GM12878 (cell line): ENCODE results near the gene TCF20. TPM values are rescaled to one million over a fixed set of nuclear protein-coding genes. Genes with fewer than 3 reads are reported as not detected.

Source experiments
- ATAC-seq: fragments of 200-7000 bp; cut with Tn5 transposase; 3 replicates; pipeline ENCODE4 v1.9.1; 2020; ENCODE audit warnings: mild to moderate bottlenecking, moderate library complexity
- BruUV-seq: library from RNA; stranded (reverse); fragments of 400-500 nt; replicated peaks from 2 replicates; lab custom pipeline; 2021; lab: Mats Ljungman, UMichigan
- CTCF ChIA-PET: fragments of 300-600 bp; sonication (Branson Sonifier 250); formaldehyde crosslinking; extraction: SDS; loops from one replicate; lab custom pipeline; 2021; ENCODE audit warnings: inconsistent platforms; lab: Yijun Ruan, JAX
- POLR2A ChIA-PET: fragments of 350-600 bp; formaldehyde crosslinking; extraction: SDS; loops from one replicate; lab custom pipeline; 2021; ENCODE audit warnings: inconsistent platforms; lab: Charles Lee
- RAD21 ChIA-PET: fragments of 300-600 bp; sonication (Branson Sonifier 250); formaldehyde crosslinking; loops from one replicate; lab custom pipeline; 2023; ENCODE audit warnings: antibody characterized with exemption; ENCODE audit not compliant: unreplicated experiment; lab: Charles Lee
- SMC1A ChIA-PET: fragments of 300-600 bp; sonication (Branson Sonifier 250); formaldehyde crosslinking; loops from one replicate; lab custom pipeline; 2023; ENCODE audit not compliant: unreplicated experiment, uncharacterized antibody; lab: Charles Lee
- DNase-seq: peaks from one replicate; pipeline ENCODE4 v3.0.0-alpha.2; 2011; ENCODE audit warnings: low read depth, low spot score
- FAIRE-seq: peaks from 3 replicates; lab custom pipeline; 2011; peaks lifted over from hg19 to GRCh38; lab: Jason Lieb, UNC
- H2AFZ ChIP-seq: 2 replicates; pipeline ENCODE4 v1.6.0; 2011; ENCODE audit warnings: low read depth, low read length, control low read depth; ENCODE audit not compliant: control insufficient read depth
- H3K27ac ChIP-seq: 2 replicates; pipeline ENCODE4 v1.5.1; 2011; ENCODE audit warnings: control low read depth; ENCODE audit not compliant: control insufficient read depth, insufficient read depth
- H3K27me3 ChIP-seq, 2 experiments: replicated peaks in 1 of 2; 2 replicates each; pipeline versions ENCODE4 v1.6.0 to v1.6.1; 2011; ENCODE audit warnings: low read length in 1 of 2; ENCODE audit not compliant: control insufficient read depth in 2 of 2, insufficient read depth in 2 of 2
- H3K36me3 ChIP-seq, 2 experiments: 2 replicates each; pipeline ENCODE4 v1.5.1; 2011; ENCODE audit warnings: low read length in 1 of 2; ENCODE audit not compliant: control insufficient read depth in 2 of 2, insufficient read depth in 2 of 2
- H3K4me1 ChIP-seq: 2 replicates; pipeline ENCODE4 v1.6.1; 2011; ENCODE audit warnings: mild to moderate bottlenecking, low read length, moderate library complexity, mixed read lengths; ENCODE audit not compliant: control insufficient read depth, insufficient read depth
- H3K4me2 ChIP-seq: 2 replicates; pipeline ENCODE4 v1.6.0; 2011; ENCODE audit warnings: control low read depth; ENCODE audit not compliant: control insufficient read depth, insufficient read depth
- H3K4me3 ChIP-seq: fragments of 200-600 bp; sonication (generic); 2 replicates; pipeline ENCODE4 v1.5.1; 2016
- H3K79me2 ChIP-seq: 2 replicates; pipeline ENCODE4 v1.6.0; 2011; ENCODE audit warnings: low read length; ENCODE audit not compliant: control insufficient read depth, insufficient read depth
- H3K9ac ChIP-seq: 2 replicates; pipeline ENCODE4 v1.8.0; 2011; ENCODE audit warnings: low read length, control low read depth, mixed read lengths; ENCODE audit not compliant: control insufficient read depth, insufficient read depth
- H3K9me3 ChIP-seq: replicated peaks from 3 replicates; pipeline ENCODE4 v1.5.1; 2011; ENCODE audit warnings: mild to moderate bottlenecking, low read length; ENCODE audit not compliant: control insufficient read depth, insufficient read depth
- H4K20me1 ChIP-seq: 2 replicates; pipeline ENCODE4 v1.6.0; 2011; ENCODE audit not compliant: control insufficient read depth, insufficient read depth
- BCL11A ChIP-seq: IDR thresholded peaks from 2 replicates; pipeline ENCODE4 v1.6.1; 2011; ENCODE audit warnings: low read depth, low read length
- CBX5 ChIP-seq: sonication (generic); IDR thresholded peaks from 2 replicates; pipeline ENCODE4 v1.6.1; 2016; ENCODE audit warnings: low read depth, moderate library complexity, mild to moderate bottlenecking, inconsistent platforms
- CREM ChIP-seq: IDR thresholded peaks from 2 replicates; pipeline ENCODE4 v1.6.1; 2014; ENCODE audit warnings: antibody characterized with exemption, low read depth
- GATAD2B ChIP-seq: fragments of 450-650 bp; conservative IDR thresholded peaks from 2 replicates; pipeline ENCODE4 v1.6.1; 2017; ENCODE audit warnings: low read depth, mild to moderate bottlenecking, moderate library complexity
- MTA2 ChIP-seq: fragments of 450-650 bp; IDR thresholded peaks from 2 replicates; pipeline ENCODE4 v1.6.1; 2016; ENCODE audit warnings: low read depth, mild to moderate bottlenecking, moderate library complexity
- NBN ChIP-seq: fragments of 450-650 bp; IDR thresholded peaks from 2 replicates; pipeline ENCODE4 v1.6.1; 2016
- RCOR1 ChIP-seq: conservative IDR thresholded peaks from 2 replicates; pipeline ENCODE4 v1.6.1; 2012; ENCODE audit warnings: low read depth, low read length, improper control_type of control experiment
- SIN3A ChIP-seq: IDR thresholded peaks from 2 replicates; pipeline ENCODE4 v1.6.1; 2012; ENCODE audit warnings: low read depth, low read length, improper control_type of control experiment
- STAT1 ChIP-seq: fragments of 450-650 bp; conservative IDR thresholded peaks from 2 replicates; pipeline ENCODE4 v1.6.1; 2014; ENCODE audit warnings: antibody characterized with exemption, mild to moderate bottlenecking
- WGBS: methylation state at CpG from one replicate; pipeline ENCODE4 v1.1.6; 2016; ENCODE audit warnings: low lambda C conversion rate; ENCODE audit not compliant: insufficient replicate concordance, insufficient coverage; ENCODE audit errors: missing lambda C conversion rate; 5-methylcytosine and 5-hydroxymethylcytosine counted together
- in situ Hi-C: fragments of 300-500 bp; cut with MboI; formaldehyde crosslinking; loops from 9 replicates; pipeline ENCODE4 v1.14.3; 2018; ENCODE audit warnings: mixed read lengths
- intact Hi-C: fragments of 100-400 bp; cut with micrococcal nuclease; formaldehyde crosslinking; loops from one replicate; pipeline ENCODE4 v1.14.2; 2022; ENCODE audit not compliant: unreplicated experiment
- polyA plus RNA-seq, 11 experiments: library from polyadenylated mRNA; depleted of rRNA in 4 of 11; unstranded in 6 of 11; stranded (reverse) in 5 of 11; fragments of >200 nt; fragmentation: Nextera tagmentation in 4 of 11; fragmentation: Illumina TruSeq in 1 of 11; extraction: Ambion mirVana in 4 of 11; extraction: Trizol in 1 of 11; gene quantifications; 1 replicate in 1 of 11; 2 replicates in 10 of 11; pipeline versions ENCODE4 v1.2.1 to v1.2.3, GENCODE V29; 2011 to 2016; ENCODE audit warnings: inconsistent platforms in 2 of 11, missing spikeins in 2 of 11, low read depth in 1 of 11
- total RNA-seq, 4 experiments: library from RNA; depleted of rRNA in 3 of 4; stranded (reverse); fragments of >200 nt in 3 of 4; fragmentation: Illumina TruSeq in 1 of 4; extraction: Trizol in 1 of 4; gene quantifications; 2 replicates each; pipeline versions ENCODE4 v1.2.1 to v1.2.3, GENCODE V29; 2013 to 2021
- TF ChIP-seq, protein P1 (sequence below): IDR thresholded peaks from 2 replicates; pipeline ENCODE4 v1.6.1; 2012; ENCODE audit warnings: low read length, inconsistent platforms
- TF ChIP-seq, protein P2 (sequence below): fragments of 450-650 bp; IDR thresholded peaks from 2 replicates; pipeline ENCODE4 v1.6.1; 2017; ENCODE audit warnings: mild to moderate bottlenecking, low read depth, inconsistent platforms; ENCODE audit not compliant: poor library complexity, severe bottlenecking

TCF20 gene
- total and polyA plus RNA-seq, 10 of the 15 experiments (the other 5 are each of a cell fraction or from before 2014, with no cell fraction given) = 0.64 to 52.9 (median 22.6) TPM

DNA sequence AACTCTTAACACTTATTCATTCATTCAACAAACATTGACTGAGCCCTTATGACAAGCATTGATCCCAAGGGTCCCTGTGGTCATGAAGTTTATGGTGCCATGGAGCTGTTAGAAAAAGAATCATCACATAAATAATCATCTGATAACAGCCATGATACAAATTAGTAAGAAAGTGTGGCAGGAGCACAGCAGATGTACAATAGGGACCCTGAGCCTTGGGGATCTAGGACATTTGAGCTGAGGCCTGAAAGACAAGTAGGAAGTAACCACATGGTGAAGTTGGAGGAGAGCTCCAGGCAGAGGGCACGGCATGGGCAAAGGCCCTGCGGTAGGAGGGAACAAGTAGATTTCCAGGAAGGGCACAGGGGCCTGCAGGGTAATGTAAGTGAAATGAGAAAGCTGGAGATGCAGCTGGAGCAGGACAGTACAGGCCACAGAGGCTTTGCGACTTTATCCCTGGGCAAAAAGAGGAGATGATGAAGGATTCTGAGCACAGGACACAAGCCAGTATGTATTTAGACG lies 6.8 kb upstream of the TCF20 start:
- Histone ChIP-seq H2AFZ (no peak overlapping the region), H3K9ac (no peak overlapping the region), H3K36me3 (no peaks in the 10 kb centered on the region), H3K4me3 (no peak overlapping the region), H3K27ac (no peak overlapping the region), H4K20me1 (no peaks in the 10 kb centered on the region)
- in situ Hi-C loops = no loop called here
- TF ChIP-seq NBN = no peak
- TF ChIP-seq, all 136 proteins: peak for 0
- no peaks in the 10 kb centered on the region for H3K9me3 ChIP-seq
- no peak for FAIRE-seq
- no TSS peak for BruUV-seq
- SMC1A ChIA-PET = interaction anchor here (0.8 to 2.5 kb wide), 14 partner anchors 8 to 196 kb away, joined by 3 to 19 read pairs (median 6); partner anchors contain the start of genes NDUFA6 and NFAM1
- POLR2A ChIA-PET = interaction anchor here (0.8 to 1.0 kb wide), 3 partner anchors 11 to 87 kb away, joined by 3 to 7 read pairs (median 5); no protein-coding TSS in a partner anchor
- no peak for ATAC-seq
- no peaks in the 10 kb centered on the region for H3K79me2 ChIP-seq
- CTCF ChIA-PET = interaction anchor here (0.6 to 2.7 kb wide), 16 partner anchors 8 to 364 kb away, joined by 3 to 25 read pairs (median 4); partner anchors contain the start of gene NDUFA6
- no peaks in the 10 kb centered on the region for H3K27me3 ChIP-seq
- intact Hi-C loops = no loop called here
- no peak for DNase-seq
- RAD21 ChIA-PET = interaction anchor here (0.6 to 2.5 kb wide), 8 partner anchors 20 to 167 kb away, joined by 3 to 11 read pairs (median 4); no protein-coding TSS in a partner anchor
- H3K4me2 ChIP-seq = no peak overlapping the region
- H3K4me1 ChIP-seq = peaks cover 15% of the 10 kb centered on the region
- 67% methylated on average over 4 of the region's 4 CpGs for WGBS

DNA sequence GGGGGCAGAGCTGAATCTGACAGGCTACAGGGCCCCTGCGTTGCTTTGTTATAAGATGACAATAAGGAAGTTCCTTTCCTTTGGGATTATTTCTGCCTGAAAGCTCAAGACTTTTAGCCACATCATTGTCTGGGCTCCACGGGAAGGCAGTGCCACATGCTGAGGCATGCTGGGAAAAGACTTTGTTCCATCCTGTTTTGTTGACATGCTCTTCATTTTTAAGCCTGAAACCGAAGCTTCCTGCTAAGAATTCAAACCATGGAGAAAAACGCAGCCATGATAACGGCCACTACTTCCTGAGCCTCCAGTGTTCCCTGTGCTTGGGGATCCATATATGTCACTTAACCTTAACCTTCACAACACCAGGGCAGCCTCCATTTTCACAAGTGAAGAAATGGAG lies 5.5 kb upstream of the TCF20 start:
- Histone ChIP-seq H3K4me1 (peaks cover 17% of the 10 kb centered on the region), H4K20me1 (no peaks in the 10 kb centered on the region), H3K36me3 (no peaks in the 10 kb centered on the region), H3K27ac (no peak overlapping the region), H3K4me2 (no peak overlapping the region), H3K79me2 (no peaks in the 10 kb centered on the region; the same call in 1 of the 2 replicates), H2AFZ (no peak overlapping the region), H3K27me3 (no peaks in the 10 kb centered on the region), H3K9me3 (no peaks in the 10 kb centered on the region), H3K9ac (no peak overlapping the region), H3K4me3 (no peak overlapping the region)
- ChIA-PET POLR2A (interaction anchor here (0.6 to 1.4 kb wide), 4 partner anchors 24 to 182 kb away, joined by 3 to 8 read pairs (median 4); no protein-coding TSS in a partner anchor), CTCF (no interaction called here), RAD21 (no interaction called here), SMC1A (no interaction called here)
- 67% methylated on average over 5 of the region's 5 CpGs for WGBS
- in situ Hi-C loops (no loop called here), intact Hi-C loops (no loop called here)
- DNase-seq (no peak), ATAC-seq (no peak), FAIRE-seq (no peak)
- no TSS peak for BruUV-seq
- TF ChIP-seq, protein P1, sequence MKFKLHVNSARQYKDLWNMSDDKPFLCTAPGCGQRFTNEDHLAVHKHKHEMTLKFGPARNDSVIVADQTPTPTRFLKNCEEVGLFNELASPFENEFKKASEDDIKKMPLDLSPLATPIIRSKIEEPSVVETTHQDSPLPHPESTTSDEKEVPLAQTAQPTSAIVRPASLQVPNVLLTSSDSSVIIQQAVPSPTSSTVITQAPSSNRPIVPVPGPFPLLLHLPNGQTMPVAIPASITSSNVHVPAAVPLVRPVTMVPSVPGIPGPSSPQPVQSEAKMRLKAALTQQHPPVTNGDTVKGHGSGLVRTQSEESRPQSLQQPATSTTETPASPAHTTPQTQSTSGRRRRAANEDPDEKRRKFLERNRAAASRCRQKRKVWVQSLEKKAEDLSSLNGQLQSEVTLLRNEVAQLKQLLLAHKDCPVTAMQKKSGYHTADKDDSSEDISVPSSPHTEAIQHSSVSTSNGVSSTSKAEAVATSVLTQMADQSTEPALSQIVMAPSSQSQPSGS = no peak
- TF ChIP-seq BCL11A = no peak
- TF ChIP-seq RCOR1 = no peak
- no peak for TF ChIP-seq STAT1
- TF ChIP-seq CREM = no peak
- TF ChIP-seq, protein P2, sequence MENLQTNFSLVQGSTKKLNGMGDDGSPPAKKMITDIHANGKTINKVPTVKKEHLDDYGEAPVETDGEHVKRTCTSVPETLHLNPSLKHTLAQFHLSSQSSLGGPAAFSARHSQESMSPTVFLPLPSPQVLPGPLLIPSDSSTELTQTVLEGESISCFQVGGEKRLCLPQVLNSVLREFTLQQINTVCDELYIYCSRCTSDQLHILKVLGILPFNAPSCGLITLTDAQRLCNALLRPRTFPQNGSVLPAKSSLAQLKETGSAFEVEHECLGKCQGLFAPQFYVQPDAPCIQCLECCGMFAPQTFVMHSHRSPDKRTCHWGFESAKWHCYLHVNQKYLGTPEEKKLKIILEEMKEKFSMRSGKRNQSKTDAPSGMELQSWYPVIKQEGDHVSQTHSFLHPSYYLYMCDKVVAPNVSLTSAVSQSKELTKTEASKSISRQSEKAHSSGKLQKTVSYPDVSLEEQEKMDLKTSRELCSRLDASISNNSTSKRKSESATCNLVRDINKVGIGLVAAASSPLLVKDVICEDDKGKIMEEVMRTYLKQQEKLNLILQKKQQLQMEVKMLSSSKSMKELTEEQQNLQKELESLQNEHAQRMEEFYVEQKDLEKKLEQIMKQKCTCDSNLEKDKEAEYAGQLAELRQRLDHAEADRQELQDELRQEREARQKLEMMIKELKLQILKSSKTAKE = no peak
- TF ChIP-seq SIN3A = no peak
- TF ChIP-seq GATAD2B = no peak
- no peak for TF ChIP-seq CBX5
- no peak for TF ChIP-seq MTA2
